DLD1 (cell line): Measurements from ENCODE around the gene CISH.

Source experiments
- in situ Hi-C: cut with HindIII; loops from 2 replicates; pipeline ENCODE4 v1.10.0; 2017; ENCODE audit warnings: low sequenced_read_pairs

The CISH gene

GRCh38 chr3:50600141-50600753, 11.3 kb downstream of the CISH start:
- in situ Hi-C loops, result loop anchor here (10.0 kb wide), 1 partner anchor 175 kb away; no protein-coding TSS in a partner anchor

- in situ Hi-C loops, result loop anchor here (10.0 kb wide), 1 partner anchor 175 kb away; no protein-coding TSS in a partner anchor
These were observed 11.9 kb downstream of the CISH start for GRCh38 chr3:50599716-50600118.

GRCh38 chr3:50599115-50599715, 12.4 kb downstream of the CISH start:
- in situ Hi-C loops, result no loop called here

- in situ Hi-C loops, result no loop called here
These were observed 17.3 kb downstream of the CISH start for GRCh38 chr3:50594253-50594785.

GRCh38 chr3:50592568-50592967, 19.0 kb downstream of the CISH start:
- in situ Hi-C loops, result no loop called here

GRCh38 chr3:50591196-50591741, 20.3 kb downstream of the CISH start:
- in situ Hi-C loops, result no loop called here

GRCh38 chr3:50588759-50589433, 22.7 kb downstream of the CISH start:
- in situ Hi-C loops, result no loop called here

- in situ Hi-C loops, result no loop called here
These were observed 23.5 kb downstream of the CISH start for GRCh38 chr3:50587806-50588758.

GRCh38 chr3:50587373-50587772, 24.2 kb downstream of the CISH start:
- in situ Hi-C loops, result no loop called here

GRCh38 chr3:50586763-50587070, 24.9 kb downstream of the CISH start:
- in situ Hi-C loops, result no loop called here

- in situ Hi-C loops, result no loop called here
These were observed 25.4 kb downstream of the CISH start for GRCh38 chr3:50585919-50586762.

GRCh38 chr3:50584391-50584790, 27.2 kb downstream of the CISH start:
- in situ Hi-C loops, result no loop called here

GRCh38 chr3:50583897-50584296, 27.7 kb downstream of the CISH start:
- in situ Hi-C loops, result no loop called here

GRCh38 chr3:50582083-50582482, 29.5 kb downstream of the CISH start:
- in situ Hi-C loops, result no loop called here

GRCh38 chr3:50581459-50581842, 30.1 kb downstream of the CISH start:
- in situ Hi-C loops, result no loop called here

GRCh38 chr3:50580683-50581458, 30.7 kb downstream of the CISH start:
- in situ Hi-C loops, result no loop called here

GRCh38 chr3:50577348-50577747, 34.2 kb downstream of the CISH start:
- in situ Hi-C loops, result no loop called here

- in situ Hi-C loops, result no loop called here
These were observed 36.2 kb downstream of the CISH start for GRCh38 chr3:50575372-50575771.

- in situ Hi-C loops, result no loop called here
These were observed 37.1 kb downstream of the CISH start for GRCh38 chr3:50574444-50574831.
